OCI-LY1 (cell line): ENCODE measurements around the gene SMTNL1.

Source experiments
- H2AFZ ChIP-seq: fragments of 200-600 bp; sonication (generic), shearing (Covaris generic); 2 replicates; pipeline ENCODE4 v1.6.0; 2014; ENCODE audit warnings: antibody characterized with exemption, mild to moderate bottlenecking, low read length
- H3F3A ChIP-seq: fragments of 200-600 bp; sonication (generic), shearing (Covaris generic); 2 replicates; pipeline ENCODE4 v1.6.0; 2014; ENCODE audit warnings: mild to moderate bottlenecking, antibody characterized with exemption, low read length, moderate library complexity; ENCODE audit not compliant: insufficient read depth
- H3K27ac ChIP-seq: fragments of 200-600 bp; sonication (generic); 2 replicates; pipeline ENCODE4 v1.5.1; 2014; ENCODE audit warnings: low read length, mixed run types, mild to moderate bottlenecking, low read depth; ENCODE audit not compliant: poor library complexity, severe bottlenecking
- H3K27me3 ChIP-seq: fragments of 200-600 bp; sonication (generic); 2 replicates; pipeline ENCODE4 v1.6.0; 2014; ENCODE audit warnings: antibody characterized with exemption, mild to moderate bottlenecking, low read length, moderate library complexity; ENCODE audit not compliant: insufficient read depth
- H3K36me3 ChIP-seq: fragments of 200-600 bp; sonication (generic); 2 replicates; pipeline ENCODE4 v1.6.1; 2014; ENCODE audit warnings: mild to moderate bottlenecking, antibody characterized with exemption, low read length, moderate library complexity, mixed read lengths; ENCODE audit not compliant: insufficient read depth
- H3K4me1 ChIP-seq: fragments of 200-600 bp; sonication (generic); 2 replicates; pipeline ENCODE4 v1.5.1; 2014; ENCODE audit warnings: mild to moderate bottlenecking, low read length, moderate library complexity; ENCODE audit not compliant: insufficient read depth, severe bottlenecking
- H3K4me2 ChIP-seq: fragments of 200-600 bp; sonication (generic), shearing (Covaris generic); 2 replicates; pipeline ENCODE4 v1.6.1; 2014; ENCODE audit warnings: low read length
- H3K4me3 ChIP-seq: fragments of 200-600 bp; sonication (generic); 2 replicates; pipeline ENCODE4 v1.5.1; 2014; ENCODE audit warnings: low read length, low read depth, mild to moderate bottlenecking, mixed read lengths; ENCODE audit not compliant: poor library complexity, severe bottlenecking
- H3K79me2 ChIP-seq: fragments of 200-600 bp; shearing (Covaris generic); 2 replicates; pipeline ENCODE4 v1.6.1; 2016; ENCODE audit warnings: mixed run types, low read length, mixed read lengths; ENCODE audit not compliant: insufficient read depth
- H3K9ac ChIP-seq: fragments of 200-600 bp; sonication (generic), shearing (Covaris generic); 2 replicates; pipeline ENCODE4 v1.6.1; 2014; ENCODE audit warnings: mild to moderate bottlenecking, low read length, mixed read lengths
- H3K9me2 ChIP-seq: fragments of 200-600 bp; sonication (generic), shearing (Covaris generic); 2 replicates; pipeline ENCODE4 v1.6.1; 2014; ENCODE audit warnings: low read depth, mild to moderate bottlenecking, low read length, mixed read lengths
- H3K9me3 ChIP-seq: fragments of 200-600 bp; shearing (Covaris generic); 2 replicates; pipeline ENCODE4 v1.6.1; 2014; ENCODE audit warnings: low read length, mixed read lengths
- H4K20me1 ChIP-seq: fragments of 200-600 bp; sonication (generic), shearing (Covaris generic); 2 replicates; pipeline ENCODE4 v1.6.0; 2016; ENCODE audit warnings: mild to moderate bottlenecking, low read length; ENCODE audit not compliant: insufficient read depth
- EZH2 ChIP-seq: fragments of 200-600 bp; sonication (generic), shearing (Covaris generic); IDR thresholded peaks from 2 replicates; pipeline ENCODE4 v1.8.0; 2017; ENCODE audit warnings: borderline replicate concordance, mixed run types, mild to moderate bottlenecking, antibody characterized with exemption, low read length, moderate library complexity, mixed read lengths
- TF ChIP-seq, protein P1 (sequence below): fragments of 200-600 bp; sonication (generic), shearing (Covaris generic); IDR thresholded peaks from 2 replicates; pipeline ENCODE4 v1.5.1; 2017; ENCODE audit warnings: mild to moderate bottlenecking, antibody characterized with exemption, low read length, moderate library complexity, mixed read lengths

Gene SMTNL1

GRCh38 chr11:57491371-57492061 is 45.9 kb upstream of the SMTNL1 start:
- Histone ChIP-seq H3K9me3 (no peaks in the 10 kb centered on the region), H3K27ac (no peak overlapping the region), H3K27me3 (no peaks in the 10 kb centered on the region), H3K36me3 (peaks cover 60% of the 10 kb centered on the region), H3K9me2 (no peaks in the 10 kb centered on the region), H3K4me1 (peaks cover 7% of the 10 kb centered on the region), H2AFZ (no peak overlapping the region), H3K4me3 (no peak overlapping the region), H3K4me2 (no peak overlapping the region), H3K9ac (no peak overlapping the region), H3F3A (no peaks in the 10 kb centered on the region), H4K20me1 (no peaks in the 10 kb centered on the region), H3K79me2 (no peaks in the 10 kb centered on the region)
- TF ChIP-seq EZH2, result no peak
- TF ChIP-seq, protein P1, sequence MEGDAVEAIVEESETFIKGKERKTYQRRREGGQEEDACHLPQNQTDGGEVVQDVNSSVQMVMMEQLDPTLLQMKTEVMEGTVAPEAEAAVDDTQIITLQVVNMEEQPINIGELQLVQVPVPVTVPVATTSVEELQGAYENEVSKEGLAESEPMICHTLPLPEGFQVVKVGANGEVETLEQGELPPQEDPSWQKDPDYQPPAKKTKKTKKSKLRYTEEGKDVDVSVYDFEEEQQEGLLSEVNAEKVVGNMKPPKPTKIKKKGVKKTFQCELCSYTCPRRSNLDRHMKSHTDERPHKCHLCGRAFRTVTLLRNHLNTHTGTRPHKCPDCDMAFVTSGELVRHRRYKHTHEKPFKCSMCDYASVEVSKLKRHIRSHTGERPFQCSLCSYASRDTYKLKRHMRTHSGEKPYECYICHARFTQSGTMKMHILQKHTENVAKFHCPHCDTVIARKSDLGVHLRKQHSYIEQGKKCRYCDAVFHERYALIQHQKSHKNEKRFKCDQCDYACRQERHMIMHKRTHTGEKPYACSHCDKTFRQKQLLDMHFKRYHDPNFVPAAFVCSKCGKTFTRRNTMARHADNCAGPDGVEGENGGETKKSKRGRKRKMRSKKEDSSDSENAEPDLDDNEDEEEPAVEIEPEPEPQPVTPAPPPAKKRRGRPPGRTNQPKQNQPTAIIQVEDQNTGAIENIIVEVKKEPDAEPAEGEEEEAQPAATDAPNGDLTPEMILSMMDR, result peak; percentile 84

DNA sequence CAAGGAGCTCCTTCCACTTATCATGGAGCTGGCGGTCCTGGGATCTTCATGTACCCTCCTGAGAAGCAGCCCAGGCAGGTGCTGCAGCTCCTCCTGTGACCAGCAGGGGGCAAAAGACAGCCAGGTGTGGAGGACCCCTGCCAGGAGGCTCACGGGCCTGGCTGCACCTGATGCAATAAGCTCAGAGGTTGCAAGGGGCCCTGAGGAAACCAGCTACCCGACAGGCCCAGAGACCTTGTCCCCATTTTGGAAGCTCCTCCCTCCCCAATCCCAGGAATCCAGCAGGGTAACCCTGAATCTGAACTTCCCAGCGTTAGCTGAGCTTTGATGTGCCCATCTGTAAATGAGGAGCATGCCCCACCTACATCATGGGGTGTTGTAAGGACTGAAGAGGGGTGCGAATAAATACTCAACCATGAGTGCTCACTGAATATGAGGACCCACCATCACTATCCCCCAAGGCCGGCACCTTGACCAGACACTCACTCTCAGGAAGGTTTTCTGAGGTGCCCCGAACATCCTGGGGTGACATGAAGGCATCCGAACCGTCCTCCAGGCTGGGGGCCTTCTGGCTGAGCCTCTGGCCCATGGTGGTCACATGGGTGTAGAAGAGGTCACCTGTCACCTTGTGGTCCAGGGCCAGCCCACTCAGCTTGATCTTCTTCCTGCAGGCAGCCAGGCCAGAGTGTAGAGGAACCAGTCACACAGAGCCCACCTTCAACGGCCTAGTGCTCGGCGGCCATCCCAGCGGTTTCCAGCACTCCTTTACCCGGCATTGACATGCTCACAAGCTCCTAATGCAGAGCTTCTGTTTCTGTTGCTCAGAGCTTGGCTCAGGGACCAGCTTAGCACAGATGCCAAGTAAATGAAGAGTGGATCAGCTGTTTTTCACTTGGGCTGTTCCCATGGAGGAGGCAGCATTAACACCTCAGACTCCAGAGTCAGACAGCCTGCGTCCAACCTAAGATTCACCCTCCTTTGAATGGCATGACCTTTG is 43.6 kb upstream of the SMTNL1 start:
- TF ChIP-seq, protein P1, result peak; percentile 94
- no peak for TF ChIP-seq EZH2
- no peaks in the 10 kb centered on the region for H3K79me2 ChIP-seq
- H3K9me3 ChIP-seq, result no peaks in the 10 kb centered on the region
- H3K36me3 ChIP-seq, result peaks cover 61% of the 10 kb centered on the region
- H2AFZ ChIP-seq, result no peak overlapping the region
- H3K9me2 ChIP-seq, result no peaks in the 10 kb centered on the region
- H3K4me3 ChIP-seq, result no peak overlapping the region
- peak overlapping the region; percentile 73 for H3K27ac ChIP-seq
- H3K4me1 ChIP-seq, result peaks cover 7% of the 10 kb centered on the region
- no peaks in the 10 kb centered on the region for H3K27me3 ChIP-seq
- H3K9ac ChIP-seq, result peak overlapping the region; percentile 51; the same call in 1 of the 2 replicates
- H4K20me1 ChIP-seq, result no peaks in the 10 kb centered on the region
- no peak overlapping the region for H3K4me2 ChIP-seq
- H3F3A ChIP-seq, result no peaks in the 10 kb centered on the region

DNA sequence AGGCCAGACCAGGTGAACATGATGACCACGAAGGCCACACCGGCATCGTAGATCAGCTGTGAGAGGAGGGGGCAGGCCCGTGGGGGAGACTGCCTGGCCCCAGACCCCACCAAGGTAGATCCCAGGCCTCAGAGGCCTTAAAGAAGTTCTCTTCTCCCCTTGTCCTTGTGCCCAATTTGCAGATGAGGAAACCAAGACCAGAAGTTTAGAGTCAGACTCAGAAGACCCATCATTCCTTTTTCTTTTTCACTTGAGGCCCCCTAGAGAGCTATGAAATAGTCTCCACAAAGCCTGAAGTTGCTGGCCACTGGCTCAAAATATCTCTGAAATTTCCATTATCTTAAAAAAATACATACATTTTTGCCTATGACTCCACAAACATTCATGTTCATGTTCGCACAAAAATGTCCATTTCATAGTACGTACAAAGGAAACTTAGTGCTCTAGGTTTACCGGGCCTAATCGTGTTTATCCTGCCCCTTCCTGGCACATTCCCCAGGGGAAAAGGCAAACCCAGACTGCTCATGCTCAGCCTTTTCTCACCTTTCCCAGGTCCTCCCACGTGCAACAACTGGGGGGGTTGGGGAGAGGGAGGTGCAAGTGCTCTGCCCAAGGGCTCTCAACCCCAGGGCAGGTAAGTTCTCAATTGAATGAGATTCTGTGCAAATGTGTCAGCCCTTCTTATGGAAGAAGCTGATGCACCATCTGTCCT is 41.1 kb upstream of the SMTNL1 start:
- Histone ChIP-seq H3K4me3 (no peak overlapping the region), H3K36me3 (peaks cover 59% of the 10 kb centered on the region), H2AFZ (no peak overlapping the region), H3K79me2 (no peaks in the 10 kb centered on the region), H3K9ac (no peak overlapping the region), H3K27me3 (no peaks in the 10 kb centered on the region), H3K4me1 (peaks cover 7% of the 10 kb centered on the region), H4K20me1 (no peaks in the 10 kb centered on the region), H3K9me2 (no peaks in the 10 kb centered on the region), H3K27ac (no peak overlapping the region), H3K4me2 (no peak overlapping the region), H3F3A (no peaks in the 10 kb centered on the region), H3K9me3 (no peaks in the 10 kb centered on the region)
- TF ChIP-seq, protein P1, result no peak
- no peak for TF ChIP-seq EZH2
